H1 (cell line): Measurements from ENCODE around the gene TOMM40L. TPM values are rescaled to one million over a fixed set of nuclear protein-coding genes. Genes with fewer than 3 reads are reported as not detected.

Experiments used
- CBX8 ChIP-seq: fragments of 300-800, 300-1000 bp; sonication (generic); IDR thresholded peaks from 2 replicates; pipeline ENCODE4 v1.7.1; 2016; ENCODE audit warnings: low read depth, low read length, borderline replicate concordance
- HDAC2 ChIP-seq, 2 experiments: fragments of 300-600 bp in 1 of 2; sonication (generic) in 1 of 2; IDR thresholded peaks; 2 replicates each; pipeline ENCODE4 v1.6.1; 2011 to 2012; ENCODE audit warnings: low read depth in 2 of 2, low read length in 2 of 2, mild to moderate bottlenecking in 2 of 2, moderate library complexity in 2 of 2, borderline replicate concordance in 1 of 2, inconsistent platforms in 1 of 2
- JUN ChIP-seq: IDR thresholded peaks from 2 replicates; pipeline ENCODE4 v1.6.1; 2011; ENCODE audit warnings: low read depth, mild to moderate bottlenecking, improper control_type of control experiment, low read length
- RFX5 ChIP-seq: IDR thresholded peaks from 2 replicates; pipeline ENCODE4 v1.6.1; 2011; ENCODE audit warnings: low read depth, low read length, improper control_type of control experiment, borderline replicate concordance
- SRF ChIP-seq: IDR thresholded peaks from 2 replicates; pipeline ENCODE4 v1.6.1; 2011; ENCODE audit warnings: mild to moderate bottlenecking, low read depth, low read length, moderate library complexity
- TBP ChIP-seq: IDR thresholded peaks from 2 replicates; pipeline ENCODE4 v1.6.1; 2011; ENCODE audit warnings: low read depth, low read length, improper control_type of control experiment
- ZNF274 ChIP-seq: IDR thresholded peaks from 2 replicates; pipeline ENCODE4 v1.7.0; 2012; ENCODE audit warnings: low read length, borderline replicate concordance; ENCODE audit errors: extremely low read depth
- polyA plus RNA-seq, 7 experiments: library from polyadenylated mRNA; depleted of rRNA in 3 of 7; stranded (reverse) in 5 of 7; unstranded in 2 of 7; fragments of >200 nt in 5 of 7; fragments of 200-250 nt in 2 of 7; gene quantifications; 1 replicate in 5 of 7; 2 replicates in 1 of 7; 4 replicates in 1 of 7; pipeline versions ENCODE4 v1.2.1 to v1.2.3, GENCODE V29; 2011 to 2013; ENCODE audit warnings: missing spikeins in 2 of 7, mixed read lengths in 2 of 7
- total RNA-seq: library from RNA; stranded (reverse); fragmentation: NEBNext Ultra II Directional; extraction: Animal tissue kit (Norgen Biotek cat#: 25700); gene quantifications from 2 replicates; pipeline ENCODE4 v1.2.1, GENCODE V29; 2021
- TF ChIP-seq, protein P1 (sequence below): fragments of 300-600 bp; sonication (generic); IDR thresholded peaks from 2 replicates; pipeline ENCODE4 v1.7.1; 2012; ENCODE audit warnings: low read length, moderate library complexity, mild to moderate bottlenecking, inconsistent platforms; ENCODE audit not compliant: insufficient replicate concordance

The TOMM40L gene
- total and polyA plus RNA-seq, 2 of the 8 experiments (the other 6 are each of a cell fraction or from before 2014, with no cell fraction given) = 11.4 to 15.0 TPM

DNA sequence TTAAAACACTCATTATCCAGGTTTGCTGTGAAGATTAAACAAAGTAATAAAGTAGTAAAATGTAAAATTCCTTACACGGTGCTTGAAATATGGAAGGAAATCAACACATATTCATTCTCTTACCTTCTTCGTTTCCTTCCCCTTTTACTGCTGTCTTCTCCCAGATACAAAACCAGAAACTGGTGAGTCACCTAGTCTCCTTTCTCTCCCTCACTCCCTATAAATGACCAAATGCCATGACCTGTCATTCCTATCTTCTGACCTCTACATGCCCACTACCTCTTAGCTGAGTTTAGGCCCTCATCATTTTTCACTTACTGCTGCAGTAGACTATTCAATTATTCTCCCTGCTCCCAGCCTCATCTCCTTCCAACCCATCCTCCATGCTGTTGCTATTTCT lies 16.5 kb downstream of the TOMM40L start (continued):
- TF ChIP-seq, protein P1, sequence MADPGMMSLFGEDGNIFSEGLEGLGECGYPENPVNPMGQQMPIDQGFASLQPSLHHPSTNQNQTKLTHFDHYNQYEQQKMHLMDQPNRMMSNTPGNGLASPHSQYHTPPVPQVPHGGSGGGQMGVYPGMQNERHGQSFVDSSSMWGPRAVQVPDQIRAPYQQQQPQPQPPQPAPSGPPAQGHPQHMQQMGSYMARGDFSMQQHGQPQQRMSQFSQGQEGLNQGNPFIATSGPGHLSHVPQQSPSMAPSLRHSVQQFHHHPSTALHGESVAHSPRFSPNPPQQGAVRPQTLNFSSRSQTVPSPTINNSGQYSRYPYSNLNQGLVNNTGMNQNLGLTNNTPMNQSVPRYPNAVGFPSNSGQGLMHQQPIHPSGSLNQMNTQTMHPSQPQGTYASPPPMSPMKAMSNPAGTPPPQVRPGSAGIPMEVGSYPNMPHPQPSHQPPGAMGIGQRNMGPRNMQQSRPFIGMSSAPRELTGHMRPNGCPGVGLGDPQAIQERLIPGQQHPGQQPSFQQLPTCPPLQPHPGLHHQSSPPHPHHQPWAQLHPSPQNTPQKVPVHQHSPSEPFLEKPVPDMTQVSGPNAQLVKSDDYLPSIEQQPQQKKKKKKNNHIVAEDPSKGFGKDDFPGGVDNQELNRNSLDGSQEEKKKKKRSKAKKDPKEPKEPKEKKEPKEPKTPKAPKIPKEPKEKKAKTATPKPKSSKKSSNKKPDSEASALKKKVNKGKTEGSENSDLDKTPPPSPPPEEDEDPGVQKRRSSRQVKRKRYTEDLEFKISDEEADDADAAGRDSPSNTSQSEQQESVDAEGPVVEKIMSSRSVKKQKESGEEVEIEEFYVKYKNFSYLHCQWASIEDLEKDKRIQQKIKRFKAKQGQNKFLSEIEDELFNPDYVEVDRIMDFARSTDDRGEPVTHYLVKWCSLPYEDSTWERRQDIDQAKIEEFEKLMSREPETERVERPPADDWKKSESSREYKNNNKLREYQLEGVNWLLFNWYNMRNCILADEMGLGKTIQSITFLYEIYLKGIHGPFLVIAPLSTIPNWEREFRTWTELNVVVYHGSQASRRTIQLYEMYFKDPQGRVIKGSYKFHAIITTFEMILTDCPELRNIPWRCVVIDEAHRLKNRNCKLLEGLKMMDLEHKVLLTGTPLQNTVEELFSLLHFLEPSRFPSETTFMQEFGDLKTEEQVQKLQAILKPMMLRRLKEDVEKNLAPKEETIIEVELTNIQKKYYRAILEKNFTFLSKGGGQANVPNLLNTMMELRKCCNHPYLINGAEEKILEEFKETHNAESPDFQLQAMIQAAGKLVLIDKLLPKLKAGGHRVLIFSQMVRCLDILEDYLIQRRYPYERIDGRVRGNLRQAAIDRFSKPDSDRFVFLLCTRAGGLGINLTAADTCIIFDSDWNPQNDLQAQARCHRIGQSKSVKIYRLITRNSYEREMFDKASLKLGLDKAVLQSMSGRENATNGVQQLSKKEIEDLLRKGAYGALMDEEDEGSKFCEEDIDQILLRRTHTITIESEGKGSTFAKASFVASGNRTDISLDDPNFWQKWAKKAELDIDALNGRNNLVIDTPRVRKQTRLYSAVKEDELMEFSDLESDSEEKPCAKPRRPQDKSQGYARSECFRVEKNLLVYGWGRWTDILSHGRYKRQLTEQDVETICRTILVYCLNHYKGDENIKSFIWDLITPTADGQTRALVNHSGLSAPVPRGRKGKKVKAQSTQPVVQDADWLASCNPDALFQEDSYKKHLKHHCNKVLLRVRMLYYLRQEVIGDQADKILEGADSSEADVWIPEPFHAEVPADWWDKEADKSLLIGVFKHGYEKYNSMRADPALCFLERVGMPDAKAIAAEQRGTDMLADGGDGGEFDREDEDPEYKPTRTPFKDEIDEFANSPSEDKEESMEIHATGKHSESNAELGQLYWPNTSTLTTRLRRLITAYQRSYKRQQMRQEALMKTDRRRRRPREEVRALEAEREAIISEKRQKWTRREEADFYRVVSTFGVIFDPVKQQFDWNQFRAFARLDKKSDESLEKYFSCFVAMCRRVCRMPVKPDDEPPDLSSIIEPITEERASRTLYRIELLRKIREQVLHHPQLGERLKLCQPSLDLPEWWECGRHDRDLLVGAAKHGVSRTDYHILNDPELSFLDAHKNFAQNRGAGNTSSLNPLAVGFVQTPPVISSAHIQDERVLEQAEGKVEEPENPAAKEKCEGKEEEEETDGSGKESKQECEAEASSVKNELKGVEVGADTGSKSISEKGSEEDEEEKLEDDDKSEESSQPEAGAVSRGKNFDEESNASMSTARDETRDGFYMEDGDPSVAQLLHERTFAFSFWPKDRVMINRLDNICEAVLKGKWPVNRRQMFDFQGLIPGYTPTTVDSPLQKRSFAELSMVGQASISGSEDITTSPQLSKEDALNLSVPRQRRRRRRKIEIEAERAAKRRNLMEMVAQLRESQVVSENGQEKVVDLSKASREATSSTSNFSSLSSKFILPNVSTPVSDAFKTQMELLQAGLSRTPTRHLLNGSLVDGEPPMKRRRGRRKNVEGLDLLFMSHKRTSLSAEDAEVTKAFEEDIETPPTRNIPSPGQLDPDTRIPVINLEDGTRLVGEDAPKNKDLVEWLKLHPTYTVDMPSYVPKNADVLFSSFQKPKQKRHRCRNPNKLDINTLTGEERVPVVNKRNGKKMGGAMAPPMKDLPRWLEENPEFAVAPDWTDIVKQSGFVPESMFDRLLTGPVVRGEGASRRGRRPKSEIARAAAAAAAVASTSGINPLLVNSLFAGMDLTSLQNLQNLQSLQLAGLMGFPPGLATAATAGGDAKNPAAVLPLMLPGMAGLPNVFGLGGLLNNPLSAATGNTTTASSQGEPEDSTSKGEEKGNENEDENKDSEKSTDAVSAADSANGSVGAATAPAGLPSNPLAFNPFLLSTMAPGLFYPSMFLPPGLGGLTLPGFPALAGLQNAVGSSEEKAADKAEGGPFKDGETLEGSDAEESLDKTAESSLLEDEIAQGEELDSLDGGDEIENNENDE = no peak
- TF ChIP-seq SRF (no peak), HDAC2 (IDR thresholded peaks at IDR 0.05; ENCODE audit: borderline replicate concordance in 1 of 2, low read depth in 2 of 2, low read length in 2 of 2) (no peak), TBP (no peak), JUN (no peak), ZNF274 (no peak), RFX5 (no peak), CBX8 (no peak)
